HepG2 (cell line): ENCODE data around the gene SLC25A10. TPM values are rescaled to one million over a fixed set of nuclear protein-coding genes. Genes with fewer than 3 reads are reported as not detected.
A peak's percentile ranks its signal among the peaks of the same experiment; 100 is the strongest.

Experiments used
- ATAC-seq: fragments of 200-7000 bp; cut with Tn5 transposase; 3 replicates; pipeline ENCODE4 v1.9.1; 2020; ENCODE audit warnings: mild to moderate bottlenecking, moderate library complexity
- BruUV-seq: library from RNA; stranded (reverse); fragments of 400-500 nt; replicated peaks from 2 replicates; lab custom pipeline; 2021; lab: Mats Ljungman, UMichigan
- CTCF ChIA-PET: fragments of 300-600 bp; formaldehyde crosslinking; extraction: SDS; loops from one replicate; lab custom pipeline; 2021; ENCODE audit warnings: low total read pairs, inconsistent platforms, low intra/inter-chr PET ratio; lab: Yijun Ruan, JAX
- POLR2A ChIA-PET: fragments of 350-600 bp; sonication (Branson Sonifier 250); formaldehyde crosslinking; loops from one replicate; lab custom pipeline; 2020; ENCODE audit warnings: antibody characterized with exemption, inconsistent platforms; lab: Yijun Ruan, JAX
- DNase-seq: peaks from one replicate; pipeline ENCODE4 v3.0.0-alpha.2; 2015; ENCODE audit warnings: low spot score
- FAIRE-seq: peaks from 3 replicates; lab custom pipeline; 2011; peaks lifted over from hg19 to GRCh38; lab: Jason Lieb, UNC
- H2AFZ ChIP-seq: one replicate; pipeline ENCODE4 v1.6.1; 2011; ENCODE audit warnings: low read length, inconsistent platforms
- H3K27ac ChIP-seq: fragments of 300-600 bp; 3 replicates; pipeline ENCODE4 v1.8.0; 2011; ENCODE audit warnings: mixed run types, mild to moderate bottlenecking, mixed read lengths, low read length, inconsistent platforms; ENCODE audit not compliant: insufficient read depth; ENCODE audit errors: extremely low read length
- H3K27me3 ChIP-seq, 2 experiments: fragments of 200-600 bp in 1 of 2; 2 replicates in 1 of 2; 3 replicates in 1 of 2; pipeline versions ENCODE4 v1.6.0 to v1.8.0; 2011; ENCODE audit warnings: low read length in 2 of 2, mild to moderate bottlenecking in 2 of 2, moderate library complexity in 2 of 2, inconsistent platforms in 1 of 2; ENCODE audit not compliant: insufficient read depth in 2 of 2, control insufficient read depth in 1 of 2
- H3K36me3 ChIP-seq, 2 experiments: fragments of 200-600 bp in 1 of 2; replicated peaks in 1 of 2; 2 replicates in 1 of 2; 3 replicates in 1 of 2; pipeline versions ENCODE4 v1.5.1 to v1.8.0; 2011; ENCODE audit warnings: low read length in 2 of 2, inconsistent platforms in 1 of 2; ENCODE audit not compliant: insufficient read depth in 2 of 2, control insufficient read depth in 1 of 2
- H3K4me1 ChIP-seq: 2 replicates; pipeline ENCODE4 v1.5.1; 2012; ENCODE audit warnings: low read length, inconsistent platforms; ENCODE audit not compliant: insufficient read depth
- H3K4me2 ChIP-seq: 2 replicates; pipeline ENCODE4 v1.6.0; 2011; ENCODE audit warnings: low read depth, low read length, inconsistent platforms
- H3K4me3 ChIP-seq, 3 experiments: fragments of 200-600 bp in 1 of 3; sonication (generic), shearing (Covaris generic) in 1 of 3; replicated peaks in 1 of 3; 2 replicates each; pipeline ENCODE4 v1.5.1; 2011 to 2016; ENCODE audit warnings: low read length in 3 of 3, inconsistent platforms in 2 of 3, low read depth in 2 of 3, mild to moderate bottlenecking in 2 of 3, control low read depth in 1 of 3, mixed read lengths in 1 of 3; ENCODE audit not compliant: insufficient read depth in 1 of 3
- H3K79me2 ChIP-seq: one replicate; pipeline ENCODE4 v1.6.1; 2011; ENCODE audit warnings: low read length, inconsistent platforms; ENCODE audit not compliant: insufficient read depth
- H3K9ac ChIP-seq: 2 replicates; pipeline ENCODE4 v1.6.0; 2011; ENCODE audit warnings: mild to moderate bottlenecking, low read depth, low read length, inconsistent platforms; ENCODE audit not compliant: insufficient read depth
- H3K9me3 ChIP-seq: 2 replicates; pipeline ENCODE4 v1.5.1; 2012; ENCODE audit warnings: mild to moderate bottlenecking, low read length
- H4K20me1 ChIP-seq: 2 replicates; pipeline ENCODE4 v1.6.0; 2011; ENCODE audit warnings: inconsistent platforms, mild to moderate bottlenecking, low read length, moderate library complexity; ENCODE audit not compliant: insufficient read depth
- AGO2 ChIP-seq: fragments of 200-400 bp; formaldehyde crosslinking; optimal IDR thresholded peaks from 2 replicates; pipeline ENCODE3; 2017; ENCODE audit warnings: mild to moderate bottlenecking, low read depth, low read length, moderate library complexity
- CBX1 ChIP-seq: IDR thresholded peaks from one replicate; pipeline ENCODE4 v1.6.1; 2016; ENCODE audit warnings: antibody characterized with exemption, low read depth
- FOXK1 ChIP-seq: sonication (generic); formaldehyde crosslinking; IDR thresholded peaks from 2 replicates; pipeline ENCODE4 v1.4.0; 2020; ENCODE audit warnings: low read depth, missing genetic modification reagents, borderline replicate concordance
- HNRNPL ChIP-seq: fragments of 200-400 bp; formaldehyde crosslinking; IDR thresholded peaks from 2 replicates; pipeline ENCODE4 v1.6.1; 2017; ENCODE audit warnings: mild to moderate bottlenecking, low read depth, low read length
- HOXA7 ChIP-seq: sonication (generic); formaldehyde crosslinking; IDR thresholded peaks from 2 replicates; pipeline ENCODE4 v1.8.1; 2022; ENCODE audit warnings: mild to moderate bottlenecking, missing genetic modification reagents, moderate library complexity
- KAT7 ChIP-seq: IDR thresholded peaks from 2 replicates; pipeline ENCODE4 v1.6.1; 2018; ENCODE audit warnings: borderline replicate concordance, missing compliant biosample characterization
- MAF1 ChIP-seq: sonication (generic); formaldehyde crosslinking; IDR thresholded peaks from 2 replicates; pipeline ENCODE4 v1.5.0; 2020; ENCODE audit warnings: missing genetic modification reagents, borderline replicate concordance
- MXD4 ChIP-seq: IDR thresholded peaks from 2 replicates; pipeline ENCODE4 v1.6.1; 2016; ENCODE audit warnings: mild to moderate bottlenecking, missing biosample characterization, missing genetic modification reagents
- NR2F2 ChIP-seq: IDR thresholded peaks from 2 replicates; pipeline ENCODE4 v1.6.1; 2012; ENCODE audit warnings: low read depth, inconsistent platforms, borderline replicate concordance
- PCBP1 ChIP-seq: fragments of 200-400 bp; formaldehyde crosslinking; IDR thresholded peaks from 2 replicates; pipeline ENCODE4 v1.6.1; 2017; ENCODE audit warnings: mild to moderate bottlenecking, low read depth, low read length, borderline replicate concordance
- TBP ChIP-seq: sonication (generic); formaldehyde crosslinking; IDR thresholded peaks from 2 replicates; pipeline ENCODE4 v1.5.0; 2020; ENCODE audit warnings: missing genetic modification reagents
- TBX2 ChIP-seq: sonication (generic); formaldehyde crosslinking; IDR thresholded peaks from 2 replicates; pipeline ENCODE4 v1.5.0; 2020; ENCODE audit warnings: missing genetic modification reagents, mild to moderate bottlenecking, borderline replicate concordance
- ZNF317 ChIP-seq: sonication (generic); formaldehyde crosslinking; IDR thresholded peaks from 2 replicates; pipeline ENCODE4 v1.5.0; 2020; ENCODE audit warnings: mild to moderate bottlenecking, missing genetic modification reagents
- ZNF598 ChIP-seq: sonication (generic); formaldehyde crosslinking; IDR thresholded peaks from 2 replicates; pipeline ENCODE4 v1.5.1; 2020; ENCODE audit warnings: mild to moderate bottlenecking, missing genetic modification reagents, borderline replicate concordance
- ZNF776 ChIP-seq: sonication (generic); formaldehyde crosslinking; IDR thresholded peaks from 2 replicates; pipeline ENCODE4 v1.4.0; 2020; ENCODE audit warnings: mild to moderate bottlenecking, missing genetic modification reagents
- ZSCAN20 ChIP-seq: sonication (generic); formaldehyde crosslinking; IDR thresholded peaks from 2 replicates; pipeline ENCODE4 v1.4.0; 2020; ENCODE audit warnings: missing genetic modification reagents, mild to moderate bottlenecking, borderline replicate concordance
- ZSCAN30 ChIP-seq: sonication (generic); formaldehyde crosslinking; IDR thresholded peaks from 2 replicates; pipeline ENCODE4 v1.5.0; 2020; ENCODE audit warnings: mild to moderate bottlenecking, missing genetic modification reagents
- WGBS: methylation state at CpG from one replicate; pipeline ENCODE4 v1.1.6; 2017; ENCODE audit warnings: low lambda C conversion rate; 5-methylcytosine and 5-hydroxymethylcytosine counted together
- in situ Hi-C: cut with HindIII; loops from 2 replicates; pipeline ENCODE4 v1.10.0; 2017; ENCODE audit warnings: low pct_unique_long_range_greater_than_20kb; ENCODE audit not compliant: extremely low pct_ligation_motif_present
- intact Hi-C: fragments of 100-400 bp; cut with micrococcal nuclease; formaldehyde crosslinking; loops from one replicate; pipeline ENCODE4 v1.10.0; 2022; ENCODE audit not compliant: unreplicated experiment
- polyA plus RNA-seq, 8 experiments: library from polyadenylated mRNA; depleted of rRNA in 3 of 8; stranded (reverse) in 7 of 8; unstranded in 1 of 8; fragments of >200 nt; fragmentation: Illumina TruSeq in 4 of 8; extraction: Trizol in 4 of 8; gene quantifications; 2 replicates each; pipeline versions ENCODE4 v1.2.1 to v1.2.3, GENCODE V29; 2011 to 2016; ENCODE audit warnings: low read depth in 4 of 8, missing spikeins in 1 of 8, mixed read lengths in 1 of 8; ENCODE audit not compliant: insufficient read depth in 1 of 8
- total RNA-seq, 5 experiments: library from RNA; depleted of rRNA; stranded (reverse); fragments of >200 nt; fragmentation: Illumina TruSeq; extraction: Trizol; gene quantifications; 2 replicates each; pipeline ENCODE4 v1.2.3, GENCODE V29; 2016; ENCODE audit warnings: low read depth in 1 of 5
- TF ChIP-seq, protein P1 (sequence below): sonication (generic); formaldehyde crosslinking; IDR thresholded peaks from 2 replicates; pipeline ENCODE4 v1.5.0; 2020; ENCODE audit warnings: mild to moderate bottlenecking, missing genetic modification reagents
- TF ChIP-seq, protein P2 (sequence below): sonication (generic); formaldehyde crosslinking; IDR thresholded peaks from 2 replicates; pipeline ENCODE4 v1.4.0; 2020; ENCODE audit warnings: mild to moderate bottlenecking, missing genetic modification reagents
- TF ChIP-seq, protein P3 (sequence below): sonication (generic); formaldehyde crosslinking; IDR thresholded peaks from 2 replicates; pipeline ENCODE4 v1.8.1; 2023; ENCODE audit warnings: missing genetic modification reagents, mild to moderate bottlenecking, borderline replicate concordance

The SLC25A10 gene
- total and polyA plus RNA-seq, 2 of the 13 experiments (the other 11 are each of a cell fraction or from before 2014, with no cell fraction given) = 46.5 to 140 TPM

DNA sequence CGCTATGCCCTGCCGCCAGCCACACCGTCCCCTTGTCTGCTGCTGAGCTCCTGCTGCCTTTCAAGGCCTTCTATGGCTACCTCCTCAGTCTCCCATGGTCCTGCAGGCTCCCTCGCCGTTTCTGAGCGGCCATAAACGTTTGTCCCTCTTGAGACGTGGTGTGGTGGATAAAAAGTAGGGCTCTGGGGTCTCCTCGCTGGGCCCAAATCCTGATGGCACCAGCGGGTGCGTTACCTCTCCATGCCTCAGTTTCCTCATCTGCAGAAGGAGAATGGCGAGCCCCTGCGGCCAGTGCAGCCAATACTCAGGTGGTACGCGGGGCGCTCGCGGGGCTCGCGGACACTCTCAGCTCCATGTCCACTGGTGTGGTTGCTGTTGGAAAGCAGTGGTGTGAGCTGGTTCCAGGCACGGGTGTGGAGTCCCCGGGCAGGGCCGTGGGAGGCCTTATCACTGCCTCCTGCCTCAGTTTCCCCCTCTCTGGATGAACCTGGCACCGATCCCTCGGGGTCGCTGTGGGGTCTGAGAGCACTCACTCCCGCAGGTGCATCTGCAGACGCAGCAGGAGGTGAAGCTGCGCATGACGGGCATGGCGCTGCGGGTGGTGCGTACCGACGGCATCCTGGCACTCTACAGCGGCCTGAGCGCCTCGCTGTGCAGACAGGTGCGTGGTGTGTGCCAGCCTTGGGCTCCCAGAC lies 2.5 kb downstream of the SLC25A10 start (continued):
- TF ChIP-seq, protein P1, sequence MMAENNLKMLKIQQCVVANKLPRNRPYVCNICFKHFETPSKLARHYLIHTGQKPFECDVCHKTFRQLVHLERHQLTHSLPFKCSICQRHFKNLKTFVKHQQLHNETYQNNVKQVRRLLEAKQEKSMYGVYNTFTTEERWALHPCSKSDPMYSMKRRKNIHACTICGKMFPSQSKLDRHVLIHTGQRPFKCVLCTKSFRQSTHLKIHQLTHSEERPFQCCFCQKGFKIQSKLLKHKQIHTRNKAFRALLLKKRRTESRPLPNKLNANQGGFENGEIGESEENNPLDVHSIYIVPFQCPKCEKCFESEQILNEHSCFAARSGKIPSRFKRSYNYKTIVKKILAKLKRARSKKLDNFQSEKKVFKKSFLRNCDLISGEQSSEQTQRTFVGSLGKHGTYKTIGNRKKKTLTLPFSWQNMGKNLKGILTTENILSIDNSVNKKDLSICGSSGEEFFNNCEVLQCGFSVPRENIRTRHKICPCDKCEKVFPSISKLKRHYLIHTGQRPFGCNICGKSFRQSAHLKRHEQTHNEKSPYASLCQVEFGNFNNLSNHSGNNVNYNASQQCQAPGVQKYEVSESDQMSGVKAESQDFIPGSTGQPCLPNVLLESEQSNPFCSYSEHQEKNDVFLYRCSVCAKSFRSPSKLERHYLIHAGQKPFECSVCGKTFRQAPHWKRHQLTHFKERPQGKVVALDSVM = peak; percentile 36; the same call in 1 of the 2 replicates
- TF ChIP-seq FOXK1 (CRISPR knock-in tag) = no peak

DNA sequence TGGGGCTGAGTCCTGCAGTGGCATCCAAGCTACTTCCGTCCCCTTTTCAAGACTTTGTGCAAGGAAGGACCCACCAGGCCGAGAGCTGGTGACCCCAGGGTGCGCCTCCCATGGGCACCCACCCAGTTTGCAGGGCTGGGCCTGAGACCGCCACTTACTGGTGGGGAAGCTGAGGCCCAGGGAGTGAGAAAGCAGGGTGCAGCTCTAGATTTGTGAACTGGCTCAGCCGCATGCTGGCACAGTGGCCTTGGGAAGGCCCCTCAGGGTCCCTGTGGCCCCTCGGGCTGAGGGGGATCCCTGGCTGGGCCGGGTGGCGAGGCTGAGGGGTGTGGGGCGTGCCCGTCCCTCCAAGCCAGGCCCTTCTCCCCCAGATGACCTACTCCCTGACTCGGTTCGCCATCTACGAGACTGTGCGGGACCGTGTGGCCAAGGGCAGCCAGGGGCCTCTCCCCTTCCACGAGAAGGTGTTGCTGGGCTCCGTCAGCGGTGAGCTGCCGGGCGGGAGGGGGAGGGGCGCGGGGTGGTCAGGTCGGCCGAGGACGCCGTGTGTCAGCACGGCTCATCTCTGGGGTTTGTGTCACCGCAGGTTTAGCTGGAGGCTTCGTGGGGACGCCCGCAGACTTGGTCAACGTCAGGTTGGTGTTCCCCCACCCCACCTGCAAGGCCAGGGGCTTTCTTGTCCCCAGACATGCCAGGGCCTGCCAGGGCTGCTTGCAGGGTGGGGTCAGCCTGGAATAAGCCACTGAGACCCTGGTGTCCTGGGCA lies 3.2 kb downstream of the SLC25A10 start:
- H3K9me3 ChIP-seq = no peaks in the 10 kb centered on the region
- TF ChIP-seq NR2F2 (no peak), AGO2 (peak; percentile 54), ZNF598 (CRISPR knock-in tag) (no peak), CBX1 (no peak), ZNF317 (CRISPR knock-in tag) (no peak), TBX2 (CRISPR knock-in tag) (no peak), TBP (CRISPR knock-in tag) (no peak), ZNF776 (CRISPR knock-in tag) (peak; percentile 13; the same call in 1 of the 2 replicates), HOXA7 (CRISPR knock-in tag) (no peak), HNRNPL (peak; percentile 30; the same call in 1 of the 2 replicates), KAT7 (no peak), ZSCAN20 (CRISPR knock-in tag) (no peak), MXD4 (CRISPR knock-in tag) (no peak), PCBP1 (0 out of 2 replicates have a peak, but pooled peaks have one; percentile 22), MAF1 (CRISPR knock-in tag) (no peak), ZSCAN30 (CRISPR knock-in tag) (no peak)
- TF ChIP-seq, protein P2, sequence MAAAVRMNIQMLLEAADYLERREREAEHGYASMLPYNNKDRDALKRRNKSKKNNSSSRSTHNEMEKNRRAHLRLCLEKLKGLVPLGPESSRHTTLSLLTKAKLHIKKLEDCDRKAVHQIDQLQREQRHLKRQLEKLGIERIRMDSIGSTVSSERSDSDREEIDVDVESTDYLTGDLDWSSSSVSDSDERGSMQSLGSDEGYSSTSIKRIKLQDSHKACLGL (CRISPR knock-in tag) = no peak
- TF ChIP-seq, protein P3, sequence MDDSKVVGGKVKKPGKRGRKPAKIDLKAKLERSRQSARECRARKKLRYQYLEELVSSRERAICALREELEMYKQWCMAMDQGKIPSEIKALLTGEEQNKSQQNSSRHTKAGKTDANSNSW (CRISPR knock-in tag) = no peak

More for the DNA sequence above, 3.2 kb downstream of the SLC25A10 start:
- WGBS = 93% methylated on average over 14 of the region's 32 CpGs
- Histone ChIP-seq H3K9ac (no peak overlapping the region), H4K20me1 (no peaks in the 10 kb centered on the region), H3K36me3 (peaks cover 21 to 47% of the 10 kb centered on the region in 2 experiments), H3K27me3 (no peaks in the 10 kb centered on the region; a peak in 1 of 5 replicates), H3K79me2 (peaks cover 31% of the 10 kb centered on the region), H3K4me1 (peaks cover 28% of the 10 kb centered on the region), H2AFZ (no peak overlapping the region), H3K4me2 (peak overlapping the region; percentile 96), H3K27ac (no peak overlapping the region), H3K4me3 (peak overlapping the region in 1 of 3 experiments; percentile 92; a peak in 2 of 6 replicates)
- no peak for ATAC-seq
- intact Hi-C loops = no loop called here
- no peak for DNase-seq
- no peak for FAIRE-seq
- in situ Hi-C loops = no loop called here
- ChIA-PET CTCF (no interaction called here), POLR2A (interaction anchor here (1.6 to 6.3 kb wide), 7 partner anchors 8 to 146 kb away, joined by 4 to 143 read pairs (median 19); partner anchors contain the start of genes ARL16, HGS, MCRIP1 and MRPL12)
- BruUV-seq = no TSS peak
